HepG2 (cell line): Measurements from ENCODE around the gene PRKCB. TPM values are rescaled to one million over a fixed set of nuclear protein-coding genes. Genes with fewer than 3 reads are reported as not detected.

Experiments
- ATAC-seq: fragments of 200-7000 bp; cut with Tn5 transposase; 3 replicates; pipeline ENCODE4 v1.9.1; 2020; ENCODE audit warnings: mild to moderate bottlenecking, moderate library complexity
- BruUV-seq: library from RNA; stranded (reverse); fragments of 400-500 nt; replicated peaks from 2 replicates; lab custom pipeline; 2021; lab: Mats Ljungman, UMichigan
- CTCF ChIA-PET: fragments of 300-600 bp; formaldehyde crosslinking; extraction: SDS; loops from one replicate; lab custom pipeline; 2021; ENCODE audit warnings: low total read pairs, inconsistent platforms, low intra/inter-chr PET ratio; lab: Yijun Ruan, JAX
- POLR2A ChIA-PET: fragments of 350-600 bp; sonication (Branson Sonifier 250); formaldehyde crosslinking; loops from one replicate; lab custom pipeline; 2020; ENCODE audit warnings: antibody characterized with exemption, inconsistent platforms; lab: Yijun Ruan, JAX
- DNase-seq: peaks from one replicate; pipeline ENCODE4 v3.0.0-alpha.2; 2015; ENCODE audit warnings: low spot score
- FAIRE-seq: peaks from 3 replicates; lab custom pipeline; 2011; peaks lifted over from hg19 to GRCh38; lab: Jason Lieb, UNC
- H2AFZ ChIP-seq: one replicate; pipeline ENCODE4 v1.6.1; 2011; ENCODE audit warnings: low read length, inconsistent platforms
- H3K27ac ChIP-seq: fragments of 300-600 bp; 3 replicates; pipeline ENCODE4 v1.8.0; 2011; ENCODE audit warnings: mixed run types, mild to moderate bottlenecking, mixed read lengths, low read length, inconsistent platforms; ENCODE audit not compliant: insufficient read depth; ENCODE audit errors: extremely low read length
- H3K27me3 ChIP-seq, 2 experiments: fragments of 200-600 bp in 1 of 2; 2 replicates in 1 of 2; 3 replicates in 1 of 2; pipeline versions ENCODE4 v1.6.0 to v1.8.0; 2011; ENCODE audit warnings: low read length in 2 of 2, mild to moderate bottlenecking in 2 of 2, moderate library complexity in 2 of 2, inconsistent platforms in 1 of 2; ENCODE audit not compliant: insufficient read depth in 2 of 2, control insufficient read depth in 1 of 2
- H3K36me3 ChIP-seq, 2 experiments: fragments of 200-600 bp in 1 of 2; replicated peaks in 1 of 2; 2 replicates in 1 of 2; 3 replicates in 1 of 2; pipeline versions ENCODE4 v1.5.1 to v1.8.0; 2011; ENCODE audit warnings: low read length in 2 of 2, inconsistent platforms in 1 of 2; ENCODE audit not compliant: insufficient read depth in 2 of 2, control insufficient read depth in 1 of 2
- H3K4me1 ChIP-seq: 2 replicates; pipeline ENCODE4 v1.5.1; 2012; ENCODE audit warnings: low read length, inconsistent platforms; ENCODE audit not compliant: insufficient read depth
- H3K4me2 ChIP-seq: 2 replicates; pipeline ENCODE4 v1.6.0; 2011; ENCODE audit warnings: low read depth, low read length, inconsistent platforms
- H3K4me3 ChIP-seq, 3 experiments: fragments of 200-600 bp in 1 of 3; sonication (generic), shearing (Covaris generic) in 1 of 3; replicated peaks in 1 of 3; 2 replicates each; pipeline ENCODE4 v1.5.1; 2011 to 2016; ENCODE audit warnings: low read length in 3 of 3, inconsistent platforms in 2 of 3, low read depth in 2 of 3, mild to moderate bottlenecking in 2 of 3, control low read depth in 1 of 3, mixed read lengths in 1 of 3; ENCODE audit not compliant: insufficient read depth in 1 of 3
- H3K79me2 ChIP-seq: one replicate; pipeline ENCODE4 v1.6.1; 2011; ENCODE audit warnings: low read length, inconsistent platforms; ENCODE audit not compliant: insufficient read depth
- H3K9ac ChIP-seq: 2 replicates; pipeline ENCODE4 v1.6.0; 2011; ENCODE audit warnings: mild to moderate bottlenecking, low read depth, low read length, inconsistent platforms; ENCODE audit not compliant: insufficient read depth
- H3K9me3 ChIP-seq: 2 replicates; pipeline ENCODE4 v1.5.1; 2012; ENCODE audit warnings: mild to moderate bottlenecking, low read length
- H4K20me1 ChIP-seq: 2 replicates; pipeline ENCODE4 v1.6.0; 2011; ENCODE audit warnings: inconsistent platforms, mild to moderate bottlenecking, low read length, moderate library complexity; ENCODE audit not compliant: insufficient read depth
- AKAP8 ChIP-seq: sonication (generic); formaldehyde crosslinking; IDR thresholded peaks from 2 replicates; pipeline ENCODE4 v1.5.1; 2020; ENCODE audit warnings: mild to moderate bottlenecking, missing genetic modification reagents
- CCDC6 ChIP-seq: sonication (generic); formaldehyde crosslinking; IDR thresholded peaks from 2 replicates; pipeline ENCODE4 v1.8.1; 2022; ENCODE audit warnings: mild to moderate bottlenecking, missing genetic modification reagents, moderate library complexity
- CTCF ChIP-seq: sonication (generic); formaldehyde crosslinking; IDR thresholded peaks from 2 replicates; pipeline ENCODE4 v1.5.0; 2020; ENCODE audit warnings: mild to moderate bottlenecking, missing genetic modification reagents, moderate library complexity
- MYNN ChIP-seq: sonication (generic); formaldehyde crosslinking; IDR thresholded peaks from 2 replicates; pipeline ENCODE4 v1.4.0; 2020; ENCODE audit warnings: mild to moderate bottlenecking, low read depth, missing genetic modification reagents
- RAD21 ChIP-seq: fragments of 450-650 bp; formaldehyde crosslinking; IDR thresholded peaks from 2 replicates; pipeline ENCODE4 v1.5.0; 2020; ENCODE audit warnings: mild to moderate bottlenecking
- STAG1 ChIP-seq: sonication (generic); formaldehyde crosslinking; IDR thresholded peaks from 2 replicates; pipeline ENCODE4 v1.4.0; 2020; ENCODE audit warnings: missing genetic modification reagents
- XRCC5 ChIP-seq: fragments of 200-400 bp; formaldehyde crosslinking; optimal IDR thresholded peaks from 2 replicates; pipeline ENCODE3; 2017; ENCODE audit warnings: mild to moderate bottlenecking, low read length
- WGBS: methylation state at CpG from one replicate; pipeline ENCODE4 v1.1.6; 2017; ENCODE audit warnings: low lambda C conversion rate; 5-methylcytosine and 5-hydroxymethylcytosine counted together
- in situ Hi-C: cut with HindIII; loops from 2 replicates; pipeline ENCODE4 v1.10.0; 2017; ENCODE audit warnings: low pct_unique_long_range_greater_than_20kb; ENCODE audit not compliant: extremely low pct_ligation_motif_present
- intact Hi-C: fragments of 100-400 bp; cut with micrococcal nuclease; formaldehyde crosslinking; loops from one replicate; pipeline ENCODE4 v1.10.0; 2022; ENCODE audit not compliant: unreplicated experiment
- polyA plus RNA-seq, 8 experiments: library from polyadenylated mRNA; depleted of rRNA in 3 of 8; stranded (reverse) in 7 of 8; unstranded in 1 of 8; fragments of >200 nt; fragmentation: Illumina TruSeq in 4 of 8; extraction: Trizol in 4 of 8; gene quantifications; 2 replicates each; pipeline versions ENCODE4 v1.2.1 to v1.2.3, GENCODE V29; 2011 to 2016; ENCODE audit warnings: low read depth in 4 of 8, missing spikeins in 1 of 8, mixed read lengths in 1 of 8; ENCODE audit not compliant: insufficient read depth in 1 of 8
- total RNA-seq, 5 experiments: library from RNA; depleted of rRNA; stranded (reverse); fragments of >200 nt; fragmentation: Illumina TruSeq; extraction: Trizol; gene quantifications; 2 replicates each; pipeline ENCODE4 v1.2.3, GENCODE V29; 2016; ENCODE audit warnings: low read depth in 1 of 5

The PRKCB gene
- total and polyA plus RNA-seq, 2 of the 13 experiments (the other 11 are each of a cell fraction or from before 2014, with no cell fraction given) = 0.01 TPM; not detected in 1

DNA sequence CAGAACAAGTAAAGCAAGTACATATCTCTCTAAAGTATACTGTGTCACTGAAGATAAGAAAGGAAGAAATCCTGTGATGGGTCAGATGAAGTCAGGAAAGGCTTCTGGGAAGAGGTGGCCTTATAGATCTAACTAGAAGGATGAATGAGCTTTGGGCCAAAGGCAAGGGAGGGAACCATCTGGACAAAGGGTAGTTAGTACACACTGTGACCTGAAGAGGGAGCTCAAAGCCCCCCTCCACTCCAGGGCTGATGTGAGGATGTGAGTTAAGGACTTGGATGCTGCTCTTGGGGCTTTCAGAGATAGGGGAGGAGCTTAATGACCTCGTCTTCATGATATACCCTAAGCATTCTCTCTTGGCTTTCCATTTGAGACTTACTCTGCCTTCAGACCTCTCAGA lies 235.1 kb downstream of the PRKCB start:
- H3K4me2 ChIP-seq = no peak overlapping the region
- no peak overlapping the region for H3K9ac ChIP-seq
- H3K4me1 ChIP-seq = no peaks in the 10 kb centered on the region
- ChIA-PET CTCF (interaction anchor here (1.4 kb wide), 1 partner anchor 434 kb away, joined by 5 read pairs; no protein-coding TSS in a partner anchor), POLR2A (no interaction called here)
- intact Hi-C loops (loop anchor here (1.0 kb wide), 1 partner anchor 433 kb away; no protein-coding TSS in a partner anchor), in situ Hi-C loops (loop anchor here (10.0 kb wide), 1 partner anchor 184 kb away; the partner anchor contains the start of gene CACNG3)
- no peak overlapping the region for H3K4me3 ChIP-seq
- no TSS peak for BruUV-seq
- WGBS = 0% methylated on average over 1 of the region's 1 CpG
- H2AFZ ChIP-seq = no peak overlapping the region
- H4K20me1 ChIP-seq = no peaks in the 10 kb centered on the region
- DNase-seq = peak; percentile 29
- FAIRE-seq = peak; percentile 64
- H3K9me3 ChIP-seq = no peaks in the 10 kb centered on the region
- no peaks in the 10 kb centered on the region; a peak in 1 of 5 replicates for H3K27me3 ChIP-seq
- H3K27ac ChIP-seq = no peak overlapping the region
- TF ChIP-seq STAG1 (CRISPR knock-in tag) = peak; percentile 52
- TF ChIP-seq RAD21 = peak; percentile 29; the same call in 1 of the 2 replicates
- TF ChIP-seq MYNN (CRISPR knock-in tag) = no peak
- TF ChIP-seq XRCC5 = peak; percentile 16
- TF ChIP-seq CTCF (CRISPR knock-in tag) = peak; percentile 77
- TF ChIP-seq AKAP8 (CRISPR knock-in tag) = no peak
- TF ChIP-seq CCDC6 (CRISPR knock-in tag) = no peak
- no peaks in the 10 kb centered on the region for H3K79me2 ChIP-seq
- H3K36me3 ChIP-seq = no peaks in the 10 kb centered on the region
- peak; percentile 86 for ATAC-seq
